GM21529 (cell line): ENCODE measurements around the gene PHYHIPL.

Experiments used
- ATAC-seq: cut with Tn5 transposase; IDR thresholded peaks from one replicate; pipeline ENCODE4 v1.9.1; 2021; ENCODE audit not compliant: unreplicated experiment

PHYHIPL gene

DNA sequence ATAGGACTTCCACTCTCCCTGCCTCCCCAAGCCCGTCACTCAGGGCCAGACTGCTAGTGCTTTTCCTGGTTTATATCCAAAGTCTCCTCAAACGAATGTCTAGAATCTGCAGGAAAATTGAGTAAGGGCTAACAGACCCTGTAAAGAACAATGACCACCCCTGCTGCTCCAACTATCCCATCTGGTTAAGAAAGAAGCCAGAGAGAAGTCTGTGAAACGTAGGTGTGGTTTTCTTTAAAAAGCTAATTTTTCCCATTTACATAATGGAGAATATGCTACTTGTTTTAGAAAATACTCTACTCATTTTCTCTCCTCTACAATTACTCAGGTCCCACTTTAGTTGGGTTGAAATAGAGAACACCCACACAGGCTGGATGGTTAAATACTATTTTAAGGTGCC, 113.4 kb downstream of the PHYHIPL start:
- ATAC-seq: no peak

DNA sequence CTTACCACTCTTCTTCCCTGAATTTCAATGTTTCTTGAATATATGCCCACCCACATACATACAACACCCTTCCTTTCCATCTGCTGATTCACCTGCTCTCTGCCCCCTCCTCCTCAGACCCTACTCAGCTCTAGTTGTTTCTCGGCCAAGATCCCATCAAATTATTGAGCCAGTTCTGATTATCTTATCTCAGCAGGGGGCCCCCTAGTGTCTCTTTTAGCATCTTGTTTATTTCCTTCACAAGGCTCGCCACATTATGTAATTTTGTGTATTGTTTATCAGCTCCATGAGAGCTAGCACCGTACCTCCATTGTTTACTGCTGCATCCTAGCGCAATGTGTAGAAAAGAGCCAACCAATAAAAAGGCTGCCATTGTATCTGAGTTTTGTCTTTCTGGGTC, 114.0 kb downstream of the PHYHIPL start:
- no peak for ATAC-seq
